Measurements from ENCODE around the gene UBL7.

Gene UBL7

GRCh38 chr15:74453925-74454763 is 6.8 kb downstream of the UBL7 start:
- Mint-ChIP-seq H3K27ac (peak overlapping the region; percentile 59), H3K4me1 (ENCODE audit: low read depth) (peaks cover 34% of the 10 kb centered on the region), H3K4me3 (no peak overlapping the region), H3K36me3 (ENCODE audit: low read depth) (peaks cover 91% of the 10 kb centered on the region), H3K27me3 (no peaks in the 10 kb centered on the region), H3K9me3 (no peaks in the 10 kb centered on the region)
- DNase-seq = no peak

- DNase-seq = no peak
- Mint-ChIP-seq H3K4me3 (no peak overlapping the region), H3K9me3 (no peaks in the 10 kb centered on the region), H3K27me3 (no peaks in the 10 kb centered on the region), H3K36me3 (ENCODE audit: low read depth) (peaks cover 97% of the 10 kb centered on the region), H3K4me1 (ENCODE audit: low read depth) (peaks cover 26% of the 10 kb centered on the region), H3K27ac (no peak overlapping the region)
These were observed 8.8 kb downstream of the UBL7 start for GRCh38 chr15:74451861-74452835.

GRCh38 chr15:74451322-74451721 is 9.6 kb downstream of the UBL7 start:
- Mint-ChIP-seq H3K36me3 (ENCODE audit: low read depth) (peaks cover 98% of the 10 kb centered on the region), H3K4me1 (ENCODE audit: low read depth) (peaks cover 24% of the 10 kb centered on the region), H3K4me3 (no peak overlapping the region), H3K27ac (no peak overlapping the region), H3K9me3 (no peaks in the 10 kb centered on the region), H3K27me3 (no peaks in the 10 kb centered on the region)
- no peak for DNase-seq

- peaks cover 15% of the 10 kb centered on the region for H3K4me1 Mint-ChIP-seq (ENCODE audit: low read depth)
- no peak overlapping the region for H3K27ac Mint-ChIP-seq
- H3K4me3 Mint-ChIP-seq = no peak overlapping the region
- DNase-seq = no peak
- no peaks in the 10 kb centered on the region for H3K27me3 Mint-ChIP-seq
- H3K9me3 Mint-ChIP-seq = no peaks in the 10 kb centered on the region
- peaks cover 98% of the 10 kb centered on the region for H3K36me3 Mint-ChIP-seq (ENCODE audit: low read depth)
These were observed 11.2 kb downstream of the UBL7 start for GRCh38 chr15:74449643-74450205.

- no peaks in the 10 kb centered on the region for H3K9me3 Mint-ChIP-seq
- no peak for DNase-seq
- H3K27ac Mint-ChIP-seq = no peak overlapping the region
- H3K36me3 Mint-ChIP-seq (ENCODE audit: low read depth) = peaks cover 98% of the 10 kb centered on the region
- H3K4me1 Mint-ChIP-seq (ENCODE audit: low read depth) = peaks cover 8% of the 10 kb centered on the region
- no peak overlapping the region for H3K4me3 Mint-ChIP-seq
- no peaks in the 10 kb centered on the region for H3K27me3 Mint-ChIP-seq
These were observed 11.9 kb downstream of the UBL7 start for GRCh38 chr15:74449095-74449494.

- no peak overlapping the region for H3K4me3 Mint-ChIP-seq
- H3K9me3 Mint-ChIP-seq = no peaks in the 10 kb centered on the region
- H3K4me1 Mint-ChIP-seq (ENCODE audit: low read depth) = no peaks in the 10 kb centered on the region
- H3K27ac Mint-ChIP-seq = no peak overlapping the region
- peaks cover 70% of the 10 kb centered on the region for H3K36me3 Mint-ChIP-seq (ENCODE audit: low read depth)
- H3K27me3 Mint-ChIP-seq = no peaks in the 10 kb centered on the region
- no peak for DNase-seq
These were observed 14.9 kb downstream of the UBL7 start for GRCh38 chr15:74445816-74446763.

- Mint-ChIP-seq H3K27ac (no peak overlapping the region), H3K36me3 (ENCODE audit: low read depth) (peaks cover 54% of the 10 kb centered on the region), H3K27me3 (no peaks in the 10 kb centered on the region), H3K4me3 (no peak overlapping the region), H3K9me3 (no peaks in the 10 kb centered on the region), H3K4me1 (ENCODE audit: low read depth) (no peaks in the 10 kb centered on the region)
- DNase-seq = no peak
These were observed 16.6 kb downstream of the UBL7 start for GRCh38 chr15:74444106-74445062.

GRCh38 chr15:74443100-74443909 is 17.7 kb downstream of the UBL7 start:
- Mint-ChIP-seq H3K27me3 (no peaks in the 10 kb centered on the region), H3K4me1 (ENCODE audit: low read depth) (peaks cover 6% of the 10 kb centered on the region), H3K27ac (no peak overlapping the region), H3K9me3 (no peaks in the 10 kb centered on the region), H3K36me3 (ENCODE audit: low read depth) (peaks cover 43% of the 10 kb centered on the region), H3K4me3 (no peak overlapping the region)
- no peak for DNase-seq

- Mint-ChIP-seq H3K27ac (no peak overlapping the region), H3K27me3 (no peaks in the 10 kb centered on the region), H3K4me3 (no peak overlapping the region), H3K36me3 (ENCODE audit: low read depth) (peaks cover 36% of the 10 kb centered on the region), H3K9me3 (no peaks in the 10 kb centered on the region), H3K4me1 (ENCODE audit: low read depth) (peaks cover 9% of the 10 kb centered on the region)
- no peak for DNase-seq
These were observed 18.4 kb downstream of the UBL7 start for GRCh38 chr15:74442604-74443003.

- DNase-seq = no peak
- Mint-ChIP-seq H3K27ac (peak overlapping the region; percentile 0), H3K4me1 (ENCODE audit: low read depth) (peaks cover 11% of the 10 kb centered on the region), H3K27me3 (no peaks in the 10 kb centered on the region), H3K9me3 (no peaks in the 10 kb centered on the region), H3K36me3 (ENCODE audit: low read depth) (peaks cover 31% of the 10 kb centered on the region), H3K4me3 (no peak overlapping the region)
These were observed 18.9 kb downstream of the UBL7 start for GRCh38 chr15:74442063-74442462.

- no peaks in the 10 kb centered on the region for H3K27me3 Mint-ChIP-seq
These were observed 19.6 kb downstream of the UBL7 start for GRCh38 chr15:74441248-74441941.

More at GRCh38 chr15:74441248-74441941, 19.6 kb downstream of the UBL7 start:
- Mint-ChIP-seq H3K4me1 (ENCODE audit: low read depth) (peaks cover 18% of the 10 kb centered on the region), H3K36me3 (ENCODE audit: low read depth) (peaks cover 24% of the 10 kb centered on the region), H3K9me3 (no peaks in the 10 kb centered on the region), H3K27ac (no peak overlapping the region), H3K4me3 (no peak overlapping the region)
- DNase-seq = no peak

Measured in activated T-cell treated with anti-CD3 and anti-CD28 coated beads, Interleukin-2, amount 50 U/mL, for 24 hours (primary cell).